Kidney epithelial cell (primary cell): ENCODE measurements around the gene GCNA. TPM values are rescaled to one million over a fixed set of nuclear protein-coding genes. Genes with fewer than 3 reads are reported as not detected.

Source experiments
- DNase-seq: peaks from one replicate; pipeline ENCODE4 v3.0.0-alpha.2; 2010; ENCODE audit warnings: low read depth
- H3K27me3 ChIP-seq: 2 replicates; pipeline ENCODE4 v1.6.0; 2011; ENCODE audit warnings: low read length; ENCODE audit not compliant: control insufficient read depth, insufficient read depth
- H3K36me3 ChIP-seq: 2 replicates; pipeline ENCODE4 v1.5.1; 2011; ENCODE audit warnings: low read length; ENCODE audit not compliant: control insufficient read depth, insufficient read depth
- H3K4me3 ChIP-seq: 2 replicates; pipeline ENCODE4 v1.5.1; 2011; ENCODE audit warnings: low read depth, mild to moderate bottlenecking, control low read depth, low read length
- total RNA-seq: library from RNA; depleted of rRNA; stranded (reverse); fragments of >200 nt; gene quantifications from 2 replicates; pipeline ENCODE4 v1.2.3, GENCODE V29; 2015
- TF ChIP-seq, protein P1 (sequence below): IDR thresholded peaks from 2 replicates; pipeline ENCODE4 v1.5.1; 2011; ENCODE audit warnings: mild to moderate bottlenecking, moderate library complexity, low read length, control low read depth, inconsistent platforms; ENCODE audit not compliant: insufficient read depth, poor library complexity, severe bottlenecking

The GCNA gene
- total RNA-seq, 1 donor from 2014 or later, result 4.1 TPM

DNA sequence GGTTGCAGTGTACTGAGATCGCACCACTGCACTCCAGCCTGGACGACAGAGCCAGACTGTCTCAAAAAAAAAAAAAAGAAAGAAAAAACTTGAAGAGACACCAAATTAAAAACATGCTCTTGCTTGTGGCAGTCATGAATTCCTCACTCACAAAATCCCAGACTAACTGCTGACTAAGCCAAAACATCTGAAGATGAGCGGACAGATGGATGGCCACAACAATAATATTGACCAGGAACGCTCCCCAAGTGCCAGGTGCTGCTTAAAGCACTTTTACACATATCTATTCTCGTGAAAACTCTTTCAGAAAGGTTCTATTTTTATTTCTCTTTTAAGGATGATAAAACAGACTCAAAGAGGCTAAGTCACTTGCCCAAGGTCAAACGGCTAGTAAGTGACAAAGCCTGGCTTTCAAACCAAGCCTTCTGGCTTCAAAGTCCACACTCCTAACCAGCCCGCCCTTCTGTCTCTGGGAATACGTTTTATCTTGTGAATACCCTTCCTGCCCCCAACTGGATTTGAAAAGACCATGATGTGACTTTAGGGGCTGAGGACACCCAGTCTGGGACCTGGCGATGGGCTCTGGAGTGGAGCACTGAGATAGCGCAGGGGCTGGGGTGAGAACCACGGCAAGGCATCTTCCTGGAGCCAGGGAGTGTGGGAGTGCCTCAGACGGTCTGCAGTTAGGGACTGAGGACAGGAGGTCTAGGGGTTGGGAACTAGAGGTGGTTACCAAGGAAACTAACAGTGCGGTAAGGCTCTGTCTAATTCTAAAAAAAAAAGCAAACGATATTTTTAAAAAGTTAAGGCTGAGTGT, 49.6 kb downstream of the GCNA start:
- DNase-seq, result no peak
- no peak overlapping the region for H3K4me3 ChIP-seq
- no peaks in the 10 kb centered on the region for H3K27me3 ChIP-seq
- TF ChIP-seq, protein P1, sequence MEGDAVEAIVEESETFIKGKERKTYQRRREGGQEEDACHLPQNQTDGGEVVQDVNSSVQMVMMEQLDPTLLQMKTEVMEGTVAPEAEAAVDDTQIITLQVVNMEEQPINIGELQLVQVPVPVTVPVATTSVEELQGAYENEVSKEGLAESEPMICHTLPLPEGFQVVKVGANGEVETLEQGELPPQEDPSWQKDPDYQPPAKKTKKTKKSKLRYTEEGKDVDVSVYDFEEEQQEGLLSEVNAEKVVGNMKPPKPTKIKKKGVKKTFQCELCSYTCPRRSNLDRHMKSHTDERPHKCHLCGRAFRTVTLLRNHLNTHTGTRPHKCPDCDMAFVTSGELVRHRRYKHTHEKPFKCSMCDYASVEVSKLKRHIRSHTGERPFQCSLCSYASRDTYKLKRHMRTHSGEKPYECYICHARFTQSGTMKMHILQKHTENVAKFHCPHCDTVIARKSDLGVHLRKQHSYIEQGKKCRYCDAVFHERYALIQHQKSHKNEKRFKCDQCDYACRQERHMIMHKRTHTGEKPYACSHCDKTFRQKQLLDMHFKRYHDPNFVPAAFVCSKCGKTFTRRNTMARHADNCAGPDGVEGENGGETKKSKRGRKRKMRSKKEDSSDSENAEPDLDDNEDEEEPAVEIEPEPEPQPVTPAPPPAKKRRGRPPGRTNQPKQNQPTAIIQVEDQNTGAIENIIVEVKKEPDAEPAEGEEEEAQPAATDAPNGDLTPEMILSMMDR, result no peak
- H3K36me3 ChIP-seq, result no peaks in the 10 kb centered on the region

DNA sequence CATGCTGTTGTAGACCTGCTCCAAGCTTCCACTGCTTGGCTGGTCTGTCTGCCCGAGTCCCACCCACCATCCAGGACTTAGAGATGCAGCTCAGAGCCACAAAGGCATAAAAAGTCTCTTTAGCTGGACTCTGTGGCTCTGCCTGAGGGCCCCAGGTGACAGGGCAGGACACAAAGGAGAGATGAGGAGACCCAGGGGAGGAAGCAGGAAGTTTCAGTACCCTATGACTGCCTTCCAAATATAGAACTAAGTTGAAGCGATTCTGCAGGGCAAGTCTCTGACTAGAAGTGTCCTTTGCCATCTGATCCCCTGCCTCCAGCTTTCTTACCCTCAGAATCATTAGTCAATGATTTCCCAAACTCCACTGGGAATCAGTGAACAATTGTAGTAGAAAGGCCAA, 51.2 kb downstream of the GCNA start:
- Histone ChIP-seq H3K27me3 (no peaks in the 10 kb centered on the region), H3K4me3 (no peak overlapping the region), H3K36me3 (no peaks in the 10 kb centered on the region)
- TF ChIP-seq, protein P1, result no peak
- DNase-seq, result no peak

DNA sequence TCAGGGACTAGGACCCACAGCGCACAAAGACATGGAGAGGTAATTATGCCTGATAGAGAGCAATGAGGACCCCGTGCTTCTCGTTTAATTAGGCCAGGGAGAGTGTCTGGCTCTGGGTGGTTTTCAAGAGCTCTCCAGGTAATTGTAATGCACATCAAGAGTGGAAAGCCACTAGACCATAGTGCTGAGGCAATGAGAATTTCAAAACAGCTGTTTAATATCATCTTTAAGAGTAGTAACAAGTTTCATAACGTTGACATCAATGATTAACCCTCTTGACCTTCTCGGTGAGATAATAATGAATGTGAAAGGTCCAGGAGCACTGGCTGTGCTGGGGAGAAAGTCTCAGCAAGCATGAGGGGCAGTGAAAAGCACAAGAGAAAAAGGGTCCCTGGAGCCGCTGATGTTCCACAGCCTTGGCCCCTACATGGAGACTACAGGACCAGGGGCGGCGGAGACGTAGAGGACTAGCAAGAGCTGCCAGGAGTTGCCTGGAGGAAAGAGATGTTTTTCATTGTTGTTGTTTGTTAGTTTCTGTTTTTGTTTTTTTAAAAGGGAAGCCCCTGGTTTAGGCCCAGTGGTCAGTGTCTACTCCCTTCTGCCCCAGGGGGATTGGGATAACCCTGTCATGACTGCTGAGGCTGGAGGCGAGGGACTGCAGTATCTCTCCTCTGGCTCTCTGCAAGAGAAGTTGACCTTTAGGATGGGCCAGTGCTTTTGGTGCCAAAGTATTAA, 54.9 kb downstream of the GCNA start:
- DNase-seq, result no peak
- Histone ChIP-seq H3K27me3 (no peaks in the 10 kb centered on the region), H3K36me3 (no peaks in the 10 kb centered on the region), H3K4me3 (no peak overlapping the region)
- TF ChIP-seq, protein P1, result no peak

DNA sequence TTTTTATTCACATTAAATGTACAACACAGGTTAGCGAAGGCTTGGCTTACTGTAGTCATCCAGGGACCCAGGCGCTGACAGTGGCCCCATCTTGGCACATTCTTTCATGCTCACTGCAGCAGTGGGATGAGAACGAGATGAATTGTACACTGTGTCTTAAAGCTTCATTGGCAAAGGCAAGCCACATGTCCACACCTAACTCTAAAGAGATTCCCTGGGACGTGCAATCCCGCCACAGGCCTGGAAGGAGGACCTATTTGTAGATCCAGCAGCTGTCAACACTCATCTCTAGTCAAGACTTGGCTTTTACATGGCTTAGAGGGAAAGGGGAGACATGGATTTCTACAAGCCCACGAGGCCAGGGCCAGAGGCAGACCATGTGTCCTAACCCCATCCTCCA, 56.1 kb downstream of the GCNA start:
- TF ChIP-seq, protein P1, result no peak

DNA sequence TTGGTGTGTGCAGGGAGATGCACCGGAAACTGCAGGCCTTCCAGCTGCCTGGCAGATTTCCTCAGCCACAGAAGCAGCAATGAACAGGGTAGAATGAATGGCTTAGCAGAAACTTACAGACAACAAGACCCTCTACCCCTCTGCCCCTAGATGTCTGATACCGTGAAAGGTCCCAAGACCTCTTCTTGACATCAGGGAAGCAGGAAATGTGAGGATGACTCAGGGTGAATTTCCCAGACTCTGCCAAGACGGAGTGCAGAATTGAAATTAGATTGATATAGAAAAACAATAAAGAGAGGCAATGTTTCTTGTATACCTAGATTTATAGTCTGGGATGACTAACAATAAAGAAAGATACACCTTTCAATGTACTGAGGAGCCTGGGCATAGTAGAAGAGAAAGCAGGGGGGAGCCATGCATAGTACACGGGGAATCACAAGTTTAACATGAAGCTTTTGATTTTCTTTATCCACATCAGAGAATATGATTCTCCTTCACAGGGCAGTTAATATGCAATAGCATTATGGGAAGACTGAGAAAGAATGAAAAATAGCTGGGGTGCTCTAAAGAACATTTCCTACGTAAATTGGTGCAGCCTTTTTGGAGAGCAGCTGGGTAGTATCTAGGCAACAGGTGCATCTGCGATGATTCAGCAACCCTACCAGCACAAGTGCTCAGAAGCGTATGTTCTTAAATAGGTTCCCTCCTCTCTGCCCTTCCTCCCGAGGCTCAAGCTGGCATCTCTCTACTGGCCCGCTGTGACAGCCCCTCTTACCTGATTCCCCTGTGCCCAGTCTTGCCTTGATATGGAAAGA, 58.4 kb downstream of the GCNA start:
- Histone ChIP-seq H3K36me3 (no peaks in the 10 kb centered on the region), H3K4me3 (no peak overlapping the region), H3K27me3 (no peaks in the 10 kb centered on the region)
- no peak for DNase-seq
- TF ChIP-seq, protein P1, result no peak

More for the DNA sequence above, 56.1 kb downstream of the GCNA start:
- Histone ChIP-seq H3K4me3 (no peak overlapping the region), H3K36me3 (no peaks in the 10 kb centered on the region), H3K27me3 (no peaks in the 10 kb centered on the region)
- DNase-seq, result no peak
